HG03196 (cell line): Measurements from ENCODE around the gene HRG.

Experiments used
- ATAC-seq: cut with Tn5 transposase; IDR thresholded peaks from one replicate; pipeline ENCODE4 v1.9.1; 2021; ENCODE audit not compliant: unreplicated experiment

Gene HRG

GRCh38 chr3:186637686-186638085 lies 28.1 kb upstream of the HRG start:
- ATAC-seq: no peak

DNA sequence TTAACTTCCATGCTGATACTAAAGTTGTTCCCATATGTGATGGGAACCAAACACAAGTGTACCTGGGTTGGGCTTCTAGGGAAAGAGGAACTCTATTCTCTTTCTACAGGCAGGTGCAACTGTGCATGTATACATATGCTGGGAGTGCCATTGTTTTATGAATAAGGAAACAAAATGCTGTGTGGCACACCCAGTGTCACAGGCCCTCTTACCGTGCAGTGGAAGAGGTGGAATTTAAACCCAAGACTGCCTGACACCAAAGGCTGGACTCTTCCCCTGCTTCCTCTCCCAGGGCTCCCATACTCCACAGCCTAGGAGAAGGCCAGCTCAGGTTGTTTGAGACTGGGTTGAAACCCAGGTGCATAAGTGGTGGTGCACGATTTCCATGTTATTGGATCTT lies 27.6 kb upstream of the HRG start:
- ATAC-seq: no peak

DNA sequence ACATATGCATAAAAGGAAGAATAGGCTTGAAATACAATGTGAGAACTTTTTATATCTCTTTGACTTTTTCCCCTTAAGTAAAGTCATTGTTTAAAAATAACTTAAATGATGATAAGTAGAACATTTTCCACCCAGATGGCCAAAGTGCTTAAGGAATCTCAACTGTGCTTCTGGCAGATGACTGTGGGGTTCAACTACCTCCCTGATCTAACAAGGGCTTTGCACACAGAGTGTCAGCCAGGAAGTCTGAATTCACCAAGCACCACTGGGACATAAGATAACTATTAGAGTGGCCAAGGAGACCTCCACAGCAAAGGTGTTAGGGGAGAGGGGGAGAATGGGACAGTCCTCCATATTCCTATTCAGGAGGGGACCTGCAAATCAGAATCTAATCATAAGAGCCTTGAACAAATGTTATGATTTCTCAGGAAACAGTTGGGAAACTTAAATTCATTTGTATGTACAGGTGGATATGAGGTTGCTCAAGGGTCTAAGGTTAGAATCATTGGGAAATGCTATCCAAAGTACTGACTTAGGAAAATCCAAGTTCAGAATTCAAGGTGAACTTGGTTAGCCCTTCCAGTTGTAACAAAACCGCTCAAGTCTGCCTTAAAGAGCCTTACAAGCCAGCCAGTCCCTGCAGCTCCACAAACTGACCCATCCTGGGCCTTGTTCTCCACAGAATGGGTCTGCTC lies 25.9 kb upstream of the HRG start, which contains the start of gene FETUB:
FETUB (plus strand) TSS at position 622 of the 695 bp plus-strand sequence; CDS start at position 684, 62 bp downstream.
- no peak for ATAC-seq

- no peak for ATAC-seq
Measured at GRCh38 chr3:186640473-186640818, 25.4 kb upstream of the HRG start.

- ATAC-seq: no peak
Measured at GRCh38 chr3:186640929-186641328, 24.9 kb upstream of the HRG start.

DNA sequence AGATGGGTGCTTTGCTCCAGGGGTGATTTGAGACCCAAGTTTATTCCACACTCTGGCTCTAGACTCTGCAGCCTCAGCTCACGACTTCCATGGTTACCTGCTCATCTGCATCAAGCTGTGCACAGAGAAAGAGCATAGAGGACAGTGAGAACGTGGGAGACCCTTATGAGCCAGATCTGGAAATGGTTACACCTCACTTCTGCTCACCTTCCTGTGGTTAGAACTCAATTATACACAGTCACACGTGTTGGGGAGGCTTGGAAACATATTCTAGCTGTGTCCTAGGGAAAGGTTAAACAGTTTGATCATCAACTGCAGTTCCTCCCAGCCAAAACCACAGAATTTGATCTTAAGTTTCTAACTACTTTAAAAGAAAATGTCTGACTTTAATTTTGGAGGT lies 23.8 kb upstream of the HRG start:
- no peak for ATAC-seq

DNA sequence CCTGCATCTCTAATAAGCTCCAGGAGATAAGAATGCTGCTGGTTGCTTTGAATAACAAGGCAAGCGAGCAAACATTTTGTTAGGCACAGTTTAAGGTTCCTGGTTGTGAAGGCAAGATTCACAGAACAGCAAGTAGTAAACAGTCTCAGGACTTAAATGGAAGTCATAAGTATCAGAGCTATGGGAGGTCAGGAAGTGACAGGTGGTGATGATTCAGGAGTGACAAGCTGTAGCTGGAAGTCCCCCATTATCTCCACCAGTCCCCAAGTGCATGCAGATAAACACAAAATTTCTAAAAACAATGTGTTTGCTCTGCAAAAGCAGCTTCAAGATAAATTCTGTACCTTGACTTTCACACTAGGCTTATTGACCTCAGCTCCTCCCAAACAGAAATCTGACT lies 22.3 kb upstream of the HRG start:
- ATAC-seq: no peak

DNA sequence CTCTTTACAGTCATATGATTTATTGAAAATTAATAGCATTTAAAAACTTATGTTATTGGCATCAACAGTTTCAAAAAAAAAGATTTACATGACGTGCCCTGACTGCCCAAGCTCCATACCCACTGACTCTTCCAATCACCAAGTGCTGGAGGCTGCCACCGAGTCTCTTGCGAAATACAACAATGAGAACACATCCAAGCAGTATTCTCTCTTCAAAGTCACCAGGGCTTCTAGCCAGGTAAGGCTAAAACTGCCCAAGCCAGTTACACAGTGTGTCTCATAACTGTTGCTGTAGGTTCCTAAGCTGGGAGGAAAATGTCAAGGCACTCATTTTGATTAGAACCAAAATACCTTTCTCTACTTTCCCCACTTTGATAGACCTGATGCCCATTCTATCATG lies 21.1 kb upstream of the HRG start:
- ATAC-seq: no peak

- ATAC-seq: no peak
Measured at GRCh38 chr3:186646106-186646505, 19.7 kb upstream of the HRG start.

GRCh38 chr3:186646841-186647240 lies 19.0 kb upstream of the HRG start:
- ATAC-seq: no peak

GRCh38 chr3:186648851-186649250 lies 17.0 kb upstream of the HRG start:
- ATAC-seq: no peak

DNA sequence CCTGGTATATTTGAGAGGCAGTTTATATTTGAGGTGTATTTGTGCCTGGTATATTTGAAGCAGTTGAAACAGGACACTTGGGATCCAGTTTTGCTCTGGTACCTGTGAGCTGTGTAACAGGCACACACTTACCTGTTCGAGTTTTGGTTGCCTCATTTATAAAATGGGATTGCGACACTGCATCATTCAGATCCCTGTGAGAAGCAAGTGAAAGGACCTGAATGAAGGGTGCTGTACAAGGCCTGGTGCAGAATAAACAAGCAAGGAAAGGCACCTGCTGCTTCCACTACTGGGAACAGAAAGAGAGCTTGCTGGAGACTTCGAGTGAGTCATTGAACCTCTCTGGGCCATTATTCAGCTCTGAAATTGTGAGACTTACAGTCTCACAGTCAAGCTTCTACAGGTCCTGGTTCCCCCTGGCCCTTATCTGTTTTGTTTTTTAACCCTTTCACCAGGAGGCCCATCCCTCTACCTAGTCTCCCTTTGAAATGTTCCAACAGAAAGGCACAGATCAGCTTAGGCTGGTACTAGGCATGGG lies 14.1 kb upstream of the HRG start:
- no peak for ATAC-seq

- peak; percentile 90 for ATAC-seq
Measured at GRCh38 chr3:186653080-186653707, 12.6 kb upstream of the HRG start.

DNA sequence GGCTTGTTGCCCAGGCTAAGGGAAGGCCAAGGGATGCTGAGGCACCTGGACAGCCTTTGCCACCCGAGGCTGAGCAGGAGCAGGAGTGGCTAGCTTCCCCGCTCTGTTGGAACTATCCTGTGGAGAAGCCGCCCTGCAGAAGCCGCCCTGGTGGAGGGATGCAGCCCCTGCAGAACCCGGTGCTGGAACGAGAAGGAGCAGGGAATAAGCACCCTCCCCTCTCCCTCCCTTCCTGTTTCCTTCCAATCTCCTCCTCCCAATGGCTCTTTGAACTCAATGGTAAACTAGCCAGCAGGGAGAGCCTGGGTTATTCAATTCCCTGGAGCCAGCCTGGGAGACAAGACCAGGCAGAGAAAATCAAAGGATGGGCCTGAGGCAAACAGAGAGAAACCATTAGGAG lies 11.8 kb upstream of the HRG start:
- ATAC-seq: no peak

- ATAC-seq: no peak
Measured at GRCh38 chr3:186663361-186664118, 2.3 kb upstream of the HRG start.

- no peak for ATAC-seq
Measured at GRCh38 chr3:186664119-186664495, 1.7 kb upstream of the HRG start.

- no peak for ATAC-seq
Measured at GRCh38 chr3:186664506-186664905, 1.3 kb upstream of the HRG start.

- ATAC-seq: no peak
Measured at GRCh38 chr3:186668426-186668825, 2.6 kb downstream of the HRG start.

- no peak for ATAC-seq
Measured at GRCh38 chr3:186669378-186670084, 3.7 kb downstream of the HRG start.

- no peak for ATAC-seq
Measured at GRCh38 chr3:186670155-186670554, 4.3 kb downstream of the HRG start.

DNA sequence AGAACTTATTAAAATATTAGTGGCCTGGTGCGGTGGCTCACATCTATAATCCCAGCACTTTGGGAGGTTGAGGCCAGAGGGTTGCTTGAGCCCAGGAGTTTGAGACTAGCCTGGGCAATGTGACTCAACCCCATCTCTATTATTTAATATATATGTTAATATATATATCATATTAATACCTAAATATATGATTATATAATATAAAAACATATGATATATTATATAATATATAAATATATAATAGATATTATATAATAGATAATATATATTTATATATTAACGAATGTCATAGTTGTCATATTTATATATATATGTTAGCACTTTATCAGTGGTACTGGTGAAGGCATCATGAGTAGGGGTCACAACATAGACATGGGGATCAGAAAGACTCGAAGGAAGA lies 5.2 kb downstream of the HRG start:
- ATAC-seq: no peak
